ENCODE data around the gene GPR33.

GPR33 gene

GRCh38 chr14:31510222-31510621 is 22.4 kb upstream of the GPR33 start:
- TF ChIP-seq, protein P1, sequence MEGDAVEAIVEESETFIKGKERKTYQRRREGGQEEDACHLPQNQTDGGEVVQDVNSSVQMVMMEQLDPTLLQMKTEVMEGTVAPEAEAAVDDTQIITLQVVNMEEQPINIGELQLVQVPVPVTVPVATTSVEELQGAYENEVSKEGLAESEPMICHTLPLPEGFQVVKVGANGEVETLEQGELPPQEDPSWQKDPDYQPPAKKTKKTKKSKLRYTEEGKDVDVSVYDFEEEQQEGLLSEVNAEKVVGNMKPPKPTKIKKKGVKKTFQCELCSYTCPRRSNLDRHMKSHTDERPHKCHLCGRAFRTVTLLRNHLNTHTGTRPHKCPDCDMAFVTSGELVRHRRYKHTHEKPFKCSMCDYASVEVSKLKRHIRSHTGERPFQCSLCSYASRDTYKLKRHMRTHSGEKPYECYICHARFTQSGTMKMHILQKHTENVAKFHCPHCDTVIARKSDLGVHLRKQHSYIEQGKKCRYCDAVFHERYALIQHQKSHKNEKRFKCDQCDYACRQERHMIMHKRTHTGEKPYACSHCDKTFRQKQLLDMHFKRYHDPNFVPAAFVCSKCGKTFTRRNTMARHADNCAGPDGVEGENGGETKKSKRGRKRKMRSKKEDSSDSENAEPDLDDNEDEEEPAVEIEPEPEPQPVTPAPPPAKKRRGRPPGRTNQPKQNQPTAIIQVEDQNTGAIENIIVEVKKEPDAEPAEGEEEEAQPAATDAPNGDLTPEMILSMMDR (conservative IDR thresholded peaks at IDR 0.05; ENCODE audit: low read depth, low read length), result peak; percentile 40
- no peak overlapping the region for H3K4me3 ChIP-seq (ENCODE audit: low read depth, low read length)
- DNase-seq (ENCODE audit: low read depth), result peak; percentile 43

DNA sequence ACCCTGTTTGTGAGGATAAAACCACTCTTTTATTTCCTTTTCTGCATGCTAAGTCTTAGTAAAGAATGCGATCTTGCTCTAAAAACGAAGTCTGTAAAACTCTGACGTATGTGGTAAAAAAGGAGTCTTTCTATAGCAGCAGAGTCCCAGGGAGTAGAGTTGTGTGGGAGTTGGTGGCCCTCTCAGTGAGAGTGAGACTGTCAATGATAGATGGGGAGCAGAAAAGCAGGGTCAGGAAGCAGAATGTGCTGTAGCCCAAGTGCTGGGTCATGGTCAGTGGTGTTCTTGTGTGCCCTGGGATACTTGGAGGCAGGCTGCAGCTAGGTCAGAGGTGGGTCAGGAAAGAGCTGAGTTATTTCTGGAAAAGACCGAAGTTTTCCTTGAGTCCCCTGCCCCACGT is 20.3 kb upstream of the GPR33 start:
- DNase-seq (ENCODE audit: low read depth), result no peak
- no peak overlapping the region for H3K4me3 ChIP-seq (ENCODE audit: low read depth, low read length)
- TF ChIP-seq, protein P1 (conservative IDR thresholded peaks at IDR 0.05; ENCODE audit: low read depth, low read length), result no peak

DNA sequence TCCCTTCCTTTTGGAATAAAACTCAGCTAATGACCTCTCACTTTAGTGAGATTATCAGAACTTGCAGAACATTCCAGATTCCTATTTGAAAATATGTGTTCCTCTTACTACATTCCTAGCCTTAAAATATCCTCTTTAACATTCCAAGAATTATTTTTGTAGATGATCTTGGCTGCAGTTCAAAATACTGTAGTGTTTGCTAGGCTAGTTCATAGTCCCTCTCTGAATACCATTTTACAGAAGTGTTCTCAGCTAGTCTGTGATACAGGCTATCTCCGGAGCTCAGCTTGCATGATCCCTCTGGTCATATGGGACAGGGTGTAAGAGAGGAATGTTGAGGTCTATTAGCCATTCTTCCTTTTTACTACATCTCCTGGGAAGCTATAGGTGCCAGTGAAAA is 17.6 kb upstream of the GPR33 start:
- TF ChIP-seq, protein P1 (conservative IDR thresholded peaks at IDR 0.05; ENCODE audit: low read depth, low read length), result no peak
- peak; percentile 89 for DNase-seq (ENCODE audit: low read depth)
- H3K4me3 ChIP-seq (ENCODE audit: low read depth, low read length), result no peak overlapping the region

DNA sequence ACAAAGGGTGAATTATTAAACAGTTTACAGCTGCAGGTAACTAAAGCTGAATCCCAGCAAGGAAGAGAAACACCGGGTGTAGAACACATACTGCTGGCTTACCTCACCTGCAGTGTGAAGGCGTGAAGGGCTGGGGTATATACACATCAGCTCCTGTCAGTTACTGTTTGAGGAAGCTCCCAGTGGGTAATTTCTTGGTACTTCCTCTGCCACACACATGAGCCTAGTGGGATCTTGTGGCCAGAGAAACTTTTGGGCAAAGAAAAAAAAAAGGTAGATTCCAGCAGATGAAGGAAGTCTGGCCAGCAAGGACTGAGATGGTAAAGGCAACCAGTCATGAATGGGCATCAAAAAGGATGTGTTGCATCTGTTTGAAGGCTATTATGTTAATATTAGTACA is 14.0 kb upstream of the GPR33 start:
- H3K4me3 ChIP-seq (ENCODE audit: low read depth, low read length), result no peak overlapping the region
- DNase-seq (ENCODE audit: low read depth), result no peak
- TF ChIP-seq, protein P1 (conservative IDR thresholded peaks at IDR 0.05; ENCODE audit: low read depth, low read length), result no peak

DNA sequence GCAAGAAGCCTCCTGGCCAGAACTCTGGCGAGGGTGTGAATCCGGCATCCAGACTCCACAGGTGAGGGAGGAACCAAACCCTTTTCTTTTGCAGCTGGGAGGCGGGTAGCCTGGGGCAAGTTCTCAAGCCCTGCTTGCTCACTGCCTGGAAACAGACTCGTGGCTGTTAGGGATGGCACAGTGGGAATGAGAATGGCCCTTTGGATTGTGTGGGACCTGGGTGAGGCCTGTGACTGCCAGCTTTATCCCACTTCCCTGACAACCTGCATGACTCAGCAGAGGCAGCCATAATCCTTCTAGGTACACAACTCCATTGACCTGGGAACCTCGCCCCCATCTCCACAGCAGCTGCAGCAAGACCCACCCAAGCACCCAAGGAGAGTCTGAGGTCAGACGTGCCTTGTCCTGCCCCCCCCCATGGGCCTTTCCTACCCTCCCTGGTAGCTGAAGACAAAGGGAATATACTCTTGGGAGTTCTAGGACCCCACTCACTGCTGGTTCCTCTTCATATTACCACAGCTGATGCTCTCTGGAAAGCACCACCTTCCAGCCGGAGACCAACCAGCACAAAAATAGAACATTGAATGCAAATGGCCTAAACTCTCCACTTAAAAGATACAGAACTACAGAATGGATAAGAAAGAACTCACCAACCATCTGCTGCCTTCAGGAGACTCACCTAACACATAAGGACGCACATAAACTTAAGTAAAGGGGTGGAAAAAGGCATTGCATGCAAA is 5.1 kb upstream of the GPR33 start:
- TF ChIP-seq, protein P1 (conservative IDR thresholded peaks at IDR 0.05; ENCODE audit: low read depth, low read length), result no peak
- H3K4me3 ChIP-seq (ENCODE audit: low read depth, low read length), result no peak overlapping the region
- DNase-seq (ENCODE audit: low read depth), result no peak

DNA sequence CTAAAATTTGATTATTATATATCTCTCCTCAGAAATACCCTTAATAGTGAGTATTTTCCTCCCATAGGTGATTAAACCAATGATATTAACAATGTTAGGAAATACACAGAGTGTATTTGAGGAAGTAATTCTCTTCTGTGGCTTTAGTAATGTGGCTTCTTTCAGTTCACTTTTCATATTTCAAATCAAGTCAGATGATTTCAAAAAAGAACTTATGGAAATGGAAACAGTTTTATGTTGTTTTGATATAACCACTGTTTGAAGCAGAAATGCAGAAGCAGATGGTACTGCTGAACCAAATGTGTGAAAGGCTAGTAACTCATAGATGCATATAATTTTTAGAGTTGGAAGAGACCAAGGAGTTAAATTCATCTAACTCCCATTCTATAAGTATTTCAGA is 1.9 kb upstream of the GPR33 start:
- TF ChIP-seq, protein P1 (conservative IDR thresholded peaks at IDR 0.05; ENCODE audit: low read depth, low read length), result no peak
- DNase-seq (ENCODE audit: low read depth), result no peak
- H3K4me3 ChIP-seq (ENCODE audit: low read depth, low read length), result no peak overlapping the region

- H3K4me3 ChIP-seq (ENCODE audit: low read depth, low read length), result no peak overlapping the region
- DNase-seq (ENCODE audit: low read depth), result no peak
- TF ChIP-seq, protein P1 (conservative IDR thresholded peaks at IDR 0.05; ENCODE audit: low read depth, low read length), result no peak
Measured at GRCh38 chr14:31486764-31487163, 1.1 kb downstream of the GPR33 start.

Data from choroid plexus epithelial cell (primary cell).